ENCODE measurements around the gene ZNF500.

DNA sequence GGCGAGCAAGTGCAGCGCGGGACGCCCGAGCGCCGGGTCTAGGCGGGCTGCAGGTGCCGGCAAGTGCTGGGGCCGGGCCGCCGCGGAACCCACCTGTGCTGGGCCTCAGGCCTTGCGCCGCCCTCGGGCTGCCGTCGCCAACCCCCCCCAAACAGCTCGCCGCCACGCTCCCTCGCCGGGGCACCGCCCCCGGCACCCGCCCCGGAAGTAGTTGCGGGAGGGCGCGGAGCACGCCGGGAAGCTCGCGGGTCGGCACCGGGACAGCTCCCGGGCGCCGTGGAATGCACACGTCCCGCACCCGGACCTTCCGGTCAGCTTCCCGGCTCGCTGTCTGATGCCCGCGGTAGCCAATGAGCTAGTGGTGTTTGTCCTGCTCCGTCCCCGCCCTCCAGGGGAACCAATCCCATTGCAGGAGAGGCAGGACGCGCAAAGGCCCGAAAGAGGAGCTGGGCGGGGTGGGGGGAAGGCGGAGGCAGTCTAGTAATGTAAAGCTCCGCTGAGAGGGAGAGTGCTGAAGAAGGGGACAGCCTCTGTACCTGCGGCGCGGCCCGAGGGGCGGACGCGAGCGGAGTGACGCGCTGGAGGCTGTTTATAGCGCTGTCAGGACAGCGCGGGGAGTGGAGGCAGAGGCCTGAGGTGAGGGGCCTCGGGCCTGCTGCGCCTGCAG lies 32.8 kb downstream of the ZNF500 start, which contains the start of the genes ANKS3 and DNAAF8:
- TF ChIP-seq, protein P1, sequence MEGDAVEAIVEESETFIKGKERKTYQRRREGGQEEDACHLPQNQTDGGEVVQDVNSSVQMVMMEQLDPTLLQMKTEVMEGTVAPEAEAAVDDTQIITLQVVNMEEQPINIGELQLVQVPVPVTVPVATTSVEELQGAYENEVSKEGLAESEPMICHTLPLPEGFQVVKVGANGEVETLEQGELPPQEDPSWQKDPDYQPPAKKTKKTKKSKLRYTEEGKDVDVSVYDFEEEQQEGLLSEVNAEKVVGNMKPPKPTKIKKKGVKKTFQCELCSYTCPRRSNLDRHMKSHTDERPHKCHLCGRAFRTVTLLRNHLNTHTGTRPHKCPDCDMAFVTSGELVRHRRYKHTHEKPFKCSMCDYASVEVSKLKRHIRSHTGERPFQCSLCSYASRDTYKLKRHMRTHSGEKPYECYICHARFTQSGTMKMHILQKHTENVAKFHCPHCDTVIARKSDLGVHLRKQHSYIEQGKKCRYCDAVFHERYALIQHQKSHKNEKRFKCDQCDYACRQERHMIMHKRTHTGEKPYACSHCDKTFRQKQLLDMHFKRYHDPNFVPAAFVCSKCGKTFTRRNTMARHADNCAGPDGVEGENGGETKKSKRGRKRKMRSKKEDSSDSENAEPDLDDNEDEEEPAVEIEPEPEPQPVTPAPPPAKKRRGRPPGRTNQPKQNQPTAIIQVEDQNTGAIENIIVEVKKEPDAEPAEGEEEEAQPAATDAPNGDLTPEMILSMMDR (IDR thresholded peaks at IDR 0.05) = no peak
- peak in 1 of 2 donors; percentile 58 for TF ChIP-seq POLR2A (IDR thresholded peaks at IDR 0.05)

Data from uterus (tissue), 2 donors.